GM18505 (cell line): ENCODE data around the gene DNAH17.

Source experiments
- ATAC-seq: cut with Tn5 transposase; IDR thresholded peaks from one replicate; pipeline ENCODE4 v1.9.1; 2021; ENCODE audit not compliant: unreplicated experiment
- POLR2A ChIP-seq: IDR thresholded peaks from 4 replicates; pipeline ENCODE4 v1.6.1; 2011; ENCODE audit warnings: borderline replicate concordance; ENCODE audit not compliant: insufficient read depth, insufficient read length; ENCODE audit errors: extremely low read depth

The DNAH17 gene

GRCh38 chr17:78416791-78417530 is 160.2 kb downstream of the DNAH17 start:
- no peak for ATAC-seq
- no peak for TF ChIP-seq POLR2A

- TF ChIP-seq POLR2A = no peak
- ATAC-seq = no peak
Measured at GRCh38 chr17:78415821-78416711, 161.1 kb downstream of the DNAH17 start.

- ATAC-seq = no peak
- TF ChIP-seq POLR2A = no peak
Measured at GRCh38 chr17:78414178-78415162, 162.7 kb downstream of the DNAH17 start.

- ATAC-seq = no peak
Measured at GRCh38 chr17:78412403-78412802, 164.8 kb downstream of the DNAH17 start.

GRCh38 chr17:78411241-78411857 is 165.8 kb downstream of the DNAH17 start:
- no peak for ATAC-seq
- no peak for TF ChIP-seq POLR2A

More at GRCh38 chr17:78412403-78412802, 164.8 kb downstream of the DNAH17 start:
- no peak for TF ChIP-seq POLR2A

GRCh38 chr17:78409191-78409928 is 167.8 kb downstream of the DNAH17 start:
- TF ChIP-seq POLR2A = no peak

GRCh38 chr17:78408476-78409050 is 168.6 kb downstream of the DNAH17 start:
- TF ChIP-seq POLR2A = no peak
- no peak for ATAC-seq

More at GRCh38 chr17:78409191-78409928, 167.8 kb downstream of the DNAH17 start:
- no peak for ATAC-seq

- no peak for ATAC-seq
- no peak for TF ChIP-seq POLR2A
Measured at GRCh38 chr17:78407387-78408000, 169.7 kb downstream of the DNAH17 start.

- ATAC-seq = no peak
- no peak for TF ChIP-seq POLR2A
Measured at GRCh38 chr17:78406920-78407319, 170.3 kb downstream of the DNAH17 start.

- ATAC-seq = no peak
- no peak for TF ChIP-seq POLR2A
Measured at GRCh38 chr17:78406396-78406795, 170.8 kb downstream of the DNAH17 start.

GRCh38 chr17:78403822-78404221 is 173.4 kb downstream of the DNAH17 start:
- no peak for ATAC-seq
- TF ChIP-seq POLR2A = no peak
